Measurements from ENCODE around the gene TRIM32. TPM values are rescaled to one million over a fixed set of nuclear protein-coding genes. Genes with fewer than 3 reads are reported as not detected.

The TRIM32 gene
- total RNA-seq, 1 donor from 2014 or later = 14.5 TPM

DNA sequence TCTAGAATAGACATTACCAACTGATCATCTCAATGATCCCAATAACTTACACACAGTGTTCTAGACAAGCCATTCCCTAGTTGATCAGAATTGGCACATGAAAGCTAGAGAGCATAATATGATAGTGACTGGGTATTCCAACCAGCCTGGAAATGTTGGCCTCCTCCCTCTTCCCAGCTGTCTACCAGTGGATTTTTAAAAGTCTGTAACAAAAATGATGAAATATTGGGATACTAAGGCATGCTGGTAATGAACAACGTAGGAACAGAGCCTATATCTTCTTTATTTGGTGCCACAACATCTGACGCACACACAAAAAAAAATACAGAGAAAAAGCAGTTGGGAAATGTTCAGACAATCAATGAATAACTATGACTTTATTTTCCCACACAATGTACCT lies 34.8 kb downstream of the TRIM32 start:
- Mint-ChIP-seq H3K9me3 (no peaks in the 10 kb centered on the region), H3K4me3 (no peak overlapping the region), H3K27me3 (peaks cover 2% of the 10 kb centered on the region), H3K27ac (no peak overlapping the region), H3K36me3 (ENCODE audit: low read depth) (no peaks in the 10 kb centered on the region), H3K4me1 (no peaks in the 10 kb centered on the region)
- POLR2A ChIA-PET = no interaction called here
- DNase-seq = no peak
- CTCF ChIA-PET = no interaction called here
- intact Hi-C loops (cut with micrococcal nuclease) = no loop called here
- TF ChIP-seq, protein P1, sequence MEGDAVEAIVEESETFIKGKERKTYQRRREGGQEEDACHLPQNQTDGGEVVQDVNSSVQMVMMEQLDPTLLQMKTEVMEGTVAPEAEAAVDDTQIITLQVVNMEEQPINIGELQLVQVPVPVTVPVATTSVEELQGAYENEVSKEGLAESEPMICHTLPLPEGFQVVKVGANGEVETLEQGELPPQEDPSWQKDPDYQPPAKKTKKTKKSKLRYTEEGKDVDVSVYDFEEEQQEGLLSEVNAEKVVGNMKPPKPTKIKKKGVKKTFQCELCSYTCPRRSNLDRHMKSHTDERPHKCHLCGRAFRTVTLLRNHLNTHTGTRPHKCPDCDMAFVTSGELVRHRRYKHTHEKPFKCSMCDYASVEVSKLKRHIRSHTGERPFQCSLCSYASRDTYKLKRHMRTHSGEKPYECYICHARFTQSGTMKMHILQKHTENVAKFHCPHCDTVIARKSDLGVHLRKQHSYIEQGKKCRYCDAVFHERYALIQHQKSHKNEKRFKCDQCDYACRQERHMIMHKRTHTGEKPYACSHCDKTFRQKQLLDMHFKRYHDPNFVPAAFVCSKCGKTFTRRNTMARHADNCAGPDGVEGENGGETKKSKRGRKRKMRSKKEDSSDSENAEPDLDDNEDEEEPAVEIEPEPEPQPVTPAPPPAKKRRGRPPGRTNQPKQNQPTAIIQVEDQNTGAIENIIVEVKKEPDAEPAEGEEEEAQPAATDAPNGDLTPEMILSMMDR (IDR thresholded peaks at IDR 0.05) = no peak
- ATAC-seq (ENCODE audit: low read depth) = no peak

DNA sequence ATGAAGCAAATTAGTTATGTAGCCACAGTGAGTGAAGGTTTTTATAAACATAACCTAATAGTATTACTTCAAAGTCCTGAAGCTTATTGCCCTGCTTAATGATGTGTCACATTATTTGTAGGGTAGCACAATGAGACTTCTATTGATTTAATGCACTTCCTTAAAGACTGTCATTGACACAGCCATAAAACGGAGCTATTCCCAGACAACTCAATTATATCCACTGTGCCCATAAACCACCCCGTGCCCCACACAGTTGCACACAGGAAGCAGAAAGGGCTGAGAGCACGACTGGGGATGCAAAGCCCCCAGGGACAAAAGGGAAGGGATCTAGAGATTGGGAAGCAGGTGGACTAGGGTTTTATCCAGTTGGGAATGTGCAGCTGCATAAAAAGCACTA lies 37.0 kb downstream of the TRIM32 start:
- intact Hi-C loops (cut with micrococcal nuclease) = no loop called here
- H3K4me3 Mint-ChIP-seq = no peak overlapping the region
- H3K36me3 Mint-ChIP-seq (ENCODE audit: low read depth) = no peaks in the 10 kb centered on the region
- DNase-seq (no peak), ATAC-seq (ENCODE audit: low read depth) (no peak)
- ChIA-PET POLR2A (no interaction called here), CTCF (interaction anchor here (0.8 kb wide), 1 partner anchor 13 kb away, joined by 3 read pairs; no protein-coding TSS in a partner anchor)
- H3K9me3 Mint-ChIP-seq = no peaks in the 10 kb centered on the region
- H3K27me3 Mint-ChIP-seq = peaks cover 2% of the 10 kb centered on the region
- no peaks in the 10 kb centered on the region for H3K4me1 Mint-ChIP-seq
- H3K27ac Mint-ChIP-seq = no peak overlapping the region
- TF ChIP-seq, protein P1 (IDR thresholded peaks at IDR 0.05) = no peak

DNA sequence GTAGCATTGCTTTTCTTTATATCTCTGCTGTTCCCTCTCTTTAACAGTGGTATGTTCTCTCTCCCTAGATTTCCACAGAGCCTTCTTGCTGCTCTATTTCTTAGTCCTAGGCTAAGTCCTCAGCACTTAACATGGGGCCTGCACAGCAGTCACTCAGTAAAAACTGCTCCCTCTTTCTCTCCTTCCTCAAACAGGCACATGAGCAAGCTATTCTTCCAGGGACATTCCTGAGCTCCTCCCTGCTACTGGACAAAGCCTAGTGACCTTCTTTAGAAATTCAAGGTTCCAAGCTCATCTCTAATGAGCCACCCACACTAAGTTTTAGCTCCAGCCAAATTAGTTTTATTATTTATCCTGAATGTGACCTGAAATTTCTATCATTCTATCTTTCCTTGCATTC lies 39.5 kb downstream of the TRIM32 start:
- no peak overlapping the region for H3K4me3 Mint-ChIP-seq
- no peaks in the 10 kb centered on the region for H3K4me1 Mint-ChIP-seq
- no peaks in the 10 kb centered on the region for H3K36me3 Mint-ChIP-seq (ENCODE audit: low read depth)
- ChIA-PET POLR2A (no interaction called here), CTCF (no interaction called here)
- intact Hi-C loops (cut with micrococcal nuclease) = no loop called here
- TF ChIP-seq, protein P1 (IDR thresholded peaks at IDR 0.05) = no peak
- ATAC-seq (ENCODE audit: low read depth) (no peak), DNase-seq (no peak)
- peaks cover 2% of the 10 kb centered on the region for H3K27me3 Mint-ChIP-seq
- no peak overlapping the region for H3K27ac Mint-ChIP-seq
- H3K9me3 Mint-ChIP-seq = no peaks in the 10 kb centered on the region

DNA sequence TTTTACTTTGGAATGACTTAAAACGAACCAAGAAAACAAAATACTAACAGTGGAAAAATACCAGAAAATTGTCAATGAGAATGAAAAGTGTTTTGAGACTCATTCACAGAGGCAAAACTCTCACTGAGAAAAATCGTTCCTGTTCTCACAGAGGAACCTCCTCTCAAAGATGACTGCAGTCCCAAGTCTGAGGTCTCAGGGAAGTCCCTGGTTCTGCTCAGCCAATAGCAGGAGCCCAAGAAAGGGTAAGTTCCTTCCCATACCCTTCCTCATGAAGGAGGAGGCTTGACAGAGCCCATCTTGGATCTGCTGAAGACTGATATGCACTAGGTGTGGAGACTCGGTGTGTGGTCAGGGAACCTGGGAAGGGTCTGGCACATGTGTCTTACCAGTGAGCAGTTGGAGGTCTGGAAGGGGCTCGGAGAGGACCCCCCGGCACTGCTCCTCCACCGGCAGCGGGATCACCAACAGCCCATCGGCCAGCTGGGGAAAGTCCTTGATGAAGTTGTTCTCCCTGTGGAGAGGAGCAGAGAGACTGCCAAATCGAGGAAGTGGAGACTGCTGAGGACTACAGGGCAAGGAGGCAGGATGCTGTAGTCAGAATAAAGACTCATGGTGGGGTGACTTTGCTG lies 46.0 kb downstream of the TRIM32 start:
- no peaks in the 10 kb centered on the region for H3K9me3 Mint-ChIP-seq
- intact Hi-C loops (cut with micrococcal nuclease) = no loop called here
- TF ChIP-seq, protein P1 (IDR thresholded peaks at IDR 0.05) = no peak
- H3K36me3 Mint-ChIP-seq (ENCODE audit: low read depth) = no peaks in the 10 kb centered on the region
- no peak overlapping the region for H3K27ac Mint-ChIP-seq
- H3K4me1 Mint-ChIP-seq = peaks cover 3% of the 10 kb centered on the region
- no peak for ATAC-seq (ENCODE audit: low read depth)
- peaks cover 8% of the 10 kb centered on the region for H3K27me3 Mint-ChIP-seq
- ChIA-PET POLR2A (no interaction called here), CTCF (no interaction called here)
- DNase-seq = no peak
- H3K4me3 Mint-ChIP-seq = no peak overlapping the region

DNA sequence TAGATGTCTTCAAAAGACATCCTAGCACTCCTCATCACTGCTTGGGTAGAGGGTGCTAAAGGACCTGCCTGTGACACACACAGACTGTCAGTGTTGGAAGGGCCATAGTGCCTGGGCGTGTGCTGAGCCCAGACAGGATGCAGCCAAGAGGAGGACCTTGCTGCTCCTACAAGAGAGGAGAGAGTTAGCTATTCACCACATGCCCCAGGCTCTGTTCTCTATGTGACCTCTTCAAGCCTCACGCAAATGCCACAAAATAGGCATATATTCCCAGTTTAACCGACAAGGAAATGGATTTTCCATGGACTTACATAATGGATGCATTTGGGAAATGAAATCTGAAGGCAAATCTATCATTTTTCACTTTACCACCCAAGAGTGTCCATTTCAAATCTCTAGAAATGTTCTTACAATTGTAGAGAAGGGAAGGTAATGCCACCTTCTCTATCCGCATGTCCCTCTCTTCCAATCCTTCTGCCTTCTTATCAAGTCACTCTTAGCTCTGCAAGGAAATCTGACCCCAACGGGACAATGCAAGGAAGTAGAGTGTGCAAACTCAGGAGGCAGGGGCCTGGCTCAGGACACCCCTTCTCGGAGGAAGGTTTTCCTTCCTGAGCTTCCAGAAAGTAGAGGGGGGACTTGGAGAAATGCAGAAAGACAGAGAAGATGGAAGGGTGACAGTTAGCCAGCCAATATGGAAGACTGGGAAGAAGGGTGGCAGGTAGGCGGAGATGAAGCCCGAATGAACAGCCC lies 49.5 kb downstream of the TRIM32 start:
- peaks cover 3% of the 10 kb centered on the region for H3K4me1 Mint-ChIP-seq
- H3K36me3 Mint-ChIP-seq (ENCODE audit: low read depth) = no peaks in the 10 kb centered on the region
- no peak overlapping the region for H3K4me3 Mint-ChIP-seq
- intact Hi-C loops (cut with micrococcal nuclease) = no loop called here
- TF ChIP-seq, protein P1 (IDR thresholded peaks at IDR 0.05) = no peak
- no peak for DNase-seq
- H3K27me3 Mint-ChIP-seq = peaks cover 6% of the 10 kb centered on the region
- CTCF ChIA-PET = interaction anchor here (0.9 to 1.6 kb wide), 4 partner anchors 13 to 125 kb away, joined by 3 to 5 read pairs (median 4); no protein-coding TSS in a partner anchor
- no peak for ATAC-seq (ENCODE audit: low read depth)
- no peak overlapping the region for H3K27ac Mint-ChIP-seq
- POLR2A ChIA-PET = no interaction called here
- no peaks in the 10 kb centered on the region for H3K9me3 Mint-ChIP-seq

All from activated B cell treated with CpG ODN at 0.5 μM for 24 hours (primary cell).